Adrenal gland (tissue), 5 donors: Measurements from ENCODE around the gene CIC.

Source experiments
- CTCF ChIP-seq, 6 experiments: fragments of 450-650 bp in 4 of 6; fragments of 200-600 bp in 2 of 6; sonication (generic) in 1 of 6; IDR thresholded peaks; 1 replicate in 5 of 6; 2 replicates in 1 of 6; pipeline versions ENCODE4 v1.5.1 to v1.8.0; 2016 to 2021; ENCODE audit warnings: antibody characterized with exemption in 6 of 6, mild to moderate bottlenecking in 2 of 6, moderate library complexity in 1 of 6
- POLR2A ChIP-seq, 2 donors: fragments of 450-650 bp; IDR thresholded peaks; one replicate each; pipeline ENCODE4 v1.6.1; 2017; ENCODE audit warnings: antibody characterized with exemption in 2 of 2, mild to moderate bottlenecking in 2 of 2, moderate library complexity in 1 of 2
- donor health status: DM: no; HTN: no; CAD: no.

DNA sequence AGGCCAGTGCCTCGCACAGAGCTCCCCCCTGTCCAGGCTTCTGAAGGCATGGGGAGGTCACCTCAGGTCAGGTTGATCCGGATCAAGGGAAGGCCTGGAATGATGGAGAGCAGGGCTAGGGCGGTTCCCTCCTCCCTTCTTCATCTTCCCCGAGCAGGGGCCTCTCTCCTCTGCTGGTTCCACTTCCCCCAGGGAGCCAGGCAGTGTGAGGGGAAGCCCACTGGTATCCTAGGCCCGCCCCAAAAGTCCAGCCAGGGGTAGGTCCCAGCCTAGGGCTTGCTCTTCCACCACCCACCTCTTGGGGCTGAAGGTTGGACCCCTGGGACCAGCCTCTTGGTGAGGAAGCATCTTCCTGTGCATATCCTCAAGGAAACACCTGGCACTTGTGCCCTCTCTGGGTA lies 16.5 kb downstream of the CIC start:
- TF ChIP-seq CTCF (IDR thresholded peaks at IDR 0.05) (no peak), POLR2A (IDR thresholded peaks at IDR 0.05) (no peak)
